NCI-H69 (cell line): Measurements from ENCODE around the gene BRIP1.
"Not testable (repeated sequence)": the region's sequence is repeated elsewhere in the genome, so short reads cannot be mapped to it uniquely, and the experiment has no call there.

ENCODE experiments used
- DNase-seq: peaks from one replicate; lab custom pipeline; 2025; lab: John Stamatoyannopoulos, UW

Gene BRIP1

DNA sequence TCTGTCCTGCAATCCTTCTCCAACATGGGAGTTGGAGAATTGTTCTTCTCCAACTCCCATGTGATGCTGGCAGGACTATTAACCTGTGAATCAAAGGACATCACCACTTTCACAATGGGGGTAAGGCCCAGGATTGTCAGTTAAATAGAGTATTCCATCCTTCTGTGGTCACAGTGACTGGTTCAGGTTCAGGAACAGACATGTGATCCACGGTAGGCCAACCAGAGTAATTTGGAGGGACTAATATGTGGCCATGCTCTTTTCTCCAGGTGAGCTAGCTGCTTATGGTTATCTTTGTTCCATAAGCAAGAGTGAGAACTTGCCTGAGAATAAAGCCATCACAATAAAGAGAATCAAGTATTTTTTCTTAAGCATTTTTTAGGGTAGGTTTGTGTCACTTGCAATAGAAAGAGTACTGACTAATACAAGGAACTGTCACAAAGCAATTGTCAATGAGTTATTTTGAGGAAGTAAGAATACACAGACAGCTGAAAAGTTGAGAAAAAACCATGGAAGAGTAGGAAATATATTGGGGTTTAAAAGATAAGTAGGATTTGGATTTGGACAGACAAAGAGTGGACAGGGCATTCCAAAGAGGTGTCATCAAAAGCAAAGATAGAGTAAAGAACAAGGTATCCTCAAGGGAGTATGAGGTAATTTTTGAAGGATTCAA lies 63.4 kb downstream of the BRIP1 start:
- DNase-seq, result no peak

DNA sequence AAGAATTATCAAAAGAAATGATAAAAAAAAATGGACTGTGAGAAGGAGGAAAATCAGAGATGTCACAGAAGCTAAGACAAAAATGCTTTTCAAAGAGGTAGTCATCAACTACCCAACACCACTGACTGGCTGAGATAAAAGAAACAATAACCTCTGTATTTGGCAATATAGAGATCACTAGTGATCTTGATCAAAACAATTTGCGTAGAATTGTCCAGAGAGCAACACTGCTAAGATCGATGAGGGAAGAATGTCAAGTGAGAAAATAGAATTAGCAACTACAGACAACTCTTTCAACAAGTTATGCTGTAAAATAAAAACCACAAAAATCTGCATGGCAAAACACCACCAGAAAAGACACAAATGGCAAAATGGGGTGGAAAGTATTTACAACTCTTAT lies 66.0 kb downstream of the BRIP1 start:
- no peak for DNase-seq

- DNase-seq, result no peak
Measured at GRCh38 chr17:61795546-61795945, 67.8 kb downstream of the BRIP1 start.

DNA sequence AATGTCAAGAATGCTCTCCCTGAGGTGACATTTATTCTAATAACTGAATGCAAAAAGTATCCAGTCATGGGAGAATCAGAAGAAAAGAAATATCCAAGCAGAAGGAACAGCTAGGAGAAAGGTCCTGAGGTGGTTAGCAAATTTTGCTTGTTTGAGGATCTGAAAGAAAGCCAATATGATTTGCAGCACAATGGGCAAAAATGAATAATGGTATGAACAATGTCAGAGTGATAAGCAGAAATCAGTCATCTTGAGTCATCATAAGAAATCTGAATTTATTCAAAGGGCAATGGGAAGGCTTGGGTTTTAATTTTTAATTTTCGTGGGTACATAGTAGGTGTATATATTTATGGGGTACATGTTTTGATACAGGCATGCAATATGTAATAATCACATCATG lies 68.5 kb downstream of the BRIP1 start:
- DNase-seq, result no peak

DNA sequence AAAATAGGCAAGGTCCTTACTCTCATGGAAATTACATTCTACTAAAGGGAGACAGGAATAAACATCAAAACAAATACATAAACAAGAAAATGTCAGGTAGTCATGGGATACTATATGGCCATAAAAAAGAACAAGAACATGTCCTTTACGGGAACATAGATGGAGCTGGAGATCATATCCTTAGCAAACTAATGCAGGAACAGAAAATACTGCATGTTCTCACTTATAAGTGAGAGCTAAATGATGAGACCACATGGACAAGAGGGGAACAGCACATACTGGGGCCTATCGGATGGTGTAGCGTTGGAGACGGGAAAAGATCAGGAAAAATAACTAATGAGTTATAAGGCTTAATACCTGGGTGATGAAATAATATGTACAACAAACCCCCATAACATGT lies 69.1 kb downstream of the BRIP1 start:
- DNase-seq, result no peak

DNA sequence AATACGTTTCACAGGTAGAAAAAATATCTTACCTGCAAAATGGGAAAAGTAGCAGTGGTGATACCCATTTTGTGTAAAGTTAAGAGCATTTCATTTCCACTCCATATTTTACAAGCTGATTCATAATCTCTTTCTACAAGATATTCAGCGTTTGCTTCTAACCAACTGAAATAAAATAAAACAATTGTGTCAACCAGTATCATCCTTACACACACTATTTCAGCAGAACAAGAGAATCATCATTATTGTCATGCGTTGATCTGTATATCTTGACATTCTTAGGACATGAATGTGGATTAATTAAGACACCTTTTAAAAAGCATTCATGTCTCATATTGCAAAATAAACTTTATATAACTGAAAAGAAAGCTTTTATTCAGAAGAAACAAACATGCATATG lies 69.8 kb downstream of the BRIP1 start:
- no peak for DNase-seq

- no peak for DNase-seq
Measured at GRCh38 chr17:61789872-61790271, 73.5 kb downstream of the BRIP1 start.

GRCh38 chr17:61786088-61786487 lies 77.2 kb downstream of the BRIP1 start:
- DNase-seq, result peak; percentile 24

DNA sequence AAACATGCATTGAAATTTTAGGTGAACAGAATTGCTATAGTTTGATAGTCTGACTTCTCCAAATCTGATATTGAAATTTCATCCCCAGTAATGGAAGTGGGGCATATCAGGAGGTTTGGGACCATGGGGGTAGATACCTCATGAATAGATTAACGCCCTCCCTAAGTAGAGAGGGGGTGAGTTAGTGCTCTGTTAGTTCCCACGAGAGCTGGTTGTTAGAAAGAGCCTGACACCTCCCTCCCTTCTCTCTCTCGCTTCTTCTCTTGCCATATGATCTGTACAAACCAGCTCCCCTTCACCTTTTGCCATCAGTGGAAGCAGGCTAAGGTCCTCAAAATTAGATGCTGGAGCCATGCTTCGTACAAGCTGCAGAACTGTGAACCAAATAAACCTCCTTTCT lies 78.8 kb downstream of the BRIP1 start:
- no peak for DNase-seq

DNA sequence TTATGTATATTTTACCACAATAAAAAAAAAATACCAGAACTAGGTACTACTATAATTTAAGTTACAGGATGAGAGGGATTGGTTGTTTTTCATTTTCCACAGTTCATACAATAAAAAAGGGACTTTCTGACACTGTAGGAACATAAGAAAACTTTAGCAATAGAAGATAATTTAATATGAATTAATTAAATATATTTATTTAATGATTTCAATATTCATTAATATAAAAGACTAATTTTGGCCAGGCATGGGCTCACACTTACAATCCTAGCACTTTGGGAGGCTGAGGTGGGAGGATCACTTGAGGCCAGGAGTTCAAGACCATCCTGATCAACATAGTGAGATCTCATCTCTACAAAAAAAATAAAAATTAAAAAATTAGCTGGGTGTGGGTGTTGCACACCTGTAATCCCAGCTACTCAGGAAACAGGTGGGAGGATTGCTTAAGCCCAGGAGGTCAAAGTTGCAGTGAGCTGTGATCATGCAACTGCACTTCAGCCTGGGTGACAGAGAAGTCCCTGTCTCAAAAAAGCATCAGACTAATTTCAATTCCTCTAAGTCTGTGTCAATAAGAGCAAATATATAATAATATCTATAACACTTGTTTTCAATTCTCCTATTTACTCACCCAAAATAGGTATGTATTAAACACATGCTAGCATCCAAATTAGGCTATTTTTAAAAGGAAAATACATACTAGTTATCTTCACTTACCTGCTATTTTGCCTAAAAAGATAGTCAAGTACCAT lies 79.6 kb downstream of the BRIP1 start:
- DNase-seq, result no peak

DNA sequence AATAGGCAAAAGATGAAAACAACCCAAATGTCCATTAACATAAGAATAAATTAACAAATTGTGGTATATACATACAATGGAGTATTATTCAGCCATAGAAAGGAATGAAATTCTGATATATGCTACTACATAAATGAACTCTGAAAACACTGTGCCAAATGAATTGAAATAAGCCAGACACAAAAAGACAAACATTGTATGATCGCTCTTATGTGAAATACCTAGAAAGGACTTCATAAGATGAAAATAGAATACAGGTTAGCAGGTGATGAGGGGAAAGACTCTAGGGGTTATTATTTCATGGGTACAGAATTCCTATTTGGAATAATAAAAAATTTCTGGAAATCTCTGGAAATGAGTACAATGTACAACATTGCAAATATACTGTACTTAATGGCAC lies 80.2 kb downstream of the BRIP1 start:
- no peak for DNase-seq

GRCh38 chr17:61782683-61783082 lies 80.6 kb downstream of the BRIP1 start:
- DNase-seq, result no peak

- no peak for DNase-seq
Measured at GRCh38 chr17:61775364-61775763, 88.0 kb downstream of the BRIP1 start.

GRCh38 chr17:61774724-61775123 lies 88.6 kb downstream of the BRIP1 start:
- no peak for DNase-seq

GRCh38 chr17:61774087-61774486 lies 89.2 kb downstream of the BRIP1 start:
- DNase-seq, result not testable (repeated sequence)

DNA sequence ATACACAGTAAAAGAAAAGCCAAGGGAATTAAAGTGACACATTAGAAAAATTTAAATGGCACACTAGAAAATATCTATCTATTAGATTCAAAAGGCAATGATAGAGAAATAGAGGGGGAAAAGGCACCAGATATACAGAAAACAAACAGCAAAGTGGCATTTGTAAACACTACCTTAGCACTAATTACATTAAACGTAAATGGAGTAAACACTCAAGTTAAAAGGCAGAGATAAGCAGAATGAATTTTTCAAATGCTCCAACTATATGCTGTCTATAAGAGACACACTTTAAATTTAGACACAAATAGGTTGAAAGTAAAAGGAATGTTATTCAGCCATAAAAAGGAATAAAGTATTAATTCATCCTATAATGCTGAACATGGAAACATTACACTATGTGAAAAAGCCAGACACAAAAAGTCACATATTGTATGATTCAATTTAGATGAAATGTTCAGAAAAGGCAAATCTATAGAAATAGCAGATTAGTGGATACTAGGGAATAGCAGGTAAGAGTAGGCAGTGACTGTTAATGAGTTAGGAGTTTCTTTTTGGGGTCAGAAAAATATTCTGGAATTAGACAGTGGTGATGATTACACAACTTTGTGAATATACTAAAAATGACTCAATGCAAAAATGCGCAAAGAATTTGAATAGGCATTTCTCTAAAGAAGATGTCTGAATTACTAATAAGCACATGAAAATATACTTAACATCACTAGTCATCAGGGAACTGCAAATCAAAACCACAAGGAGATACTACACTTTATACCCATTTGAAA lies 92.4 kb downstream of the BRIP1 start:
- DNase-seq, result no peak

DNA sequence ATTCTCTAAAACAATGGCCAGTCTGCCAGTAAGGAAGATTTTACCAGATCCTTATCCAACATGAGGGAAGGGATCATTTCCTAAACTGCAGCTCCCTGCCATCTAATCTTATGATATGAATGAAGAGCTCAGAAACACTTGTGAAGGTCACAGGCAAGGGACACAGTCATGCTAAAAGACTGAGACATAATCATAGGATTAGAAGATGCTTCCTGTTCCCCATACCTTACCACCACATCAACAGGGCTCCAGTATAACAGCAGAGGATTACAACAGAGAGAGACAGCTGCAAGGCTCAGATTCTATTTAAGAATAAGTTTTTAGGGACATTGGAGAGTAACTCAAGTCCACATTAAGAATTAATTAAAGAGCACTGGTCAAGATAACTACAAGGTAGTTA lies 93.3 kb downstream of the BRIP1 start:
- DNase-seq, result no peak

GRCh38 chr17:61768405-61768804 lies 94.9 kb downstream of the BRIP1 start:
- DNase-seq, result no peak

- no peak for DNase-seq
Measured at GRCh38 chr17:61766520-61766919, 96.8 kb downstream of the BRIP1 start.

DNA sequence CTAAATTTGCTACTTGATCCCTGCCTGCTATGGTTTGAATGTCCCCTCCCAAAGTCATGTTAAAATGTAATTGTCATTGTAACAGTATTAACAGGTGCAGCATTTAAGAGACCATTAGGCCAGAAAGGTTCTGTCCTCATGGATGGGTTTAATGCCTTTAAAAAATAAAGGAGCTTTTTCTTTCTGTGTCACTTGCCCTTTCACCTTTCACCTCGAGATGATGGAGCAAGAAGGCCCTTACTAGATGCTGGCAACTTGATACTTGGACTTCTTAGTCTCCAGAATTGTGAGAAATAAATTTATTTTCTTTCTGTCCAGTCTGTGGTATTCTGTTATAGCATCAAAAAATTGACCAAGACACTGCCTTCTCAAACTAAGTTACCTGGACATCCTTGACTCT lies 98.5 kb downstream of the BRIP1 start:
- no peak for DNase-seq

GRCh38 chr17:61761827-61762226 lies 101.5 kb downstream of the BRIP1 start:
- no peak for DNase-seq

DNA sequence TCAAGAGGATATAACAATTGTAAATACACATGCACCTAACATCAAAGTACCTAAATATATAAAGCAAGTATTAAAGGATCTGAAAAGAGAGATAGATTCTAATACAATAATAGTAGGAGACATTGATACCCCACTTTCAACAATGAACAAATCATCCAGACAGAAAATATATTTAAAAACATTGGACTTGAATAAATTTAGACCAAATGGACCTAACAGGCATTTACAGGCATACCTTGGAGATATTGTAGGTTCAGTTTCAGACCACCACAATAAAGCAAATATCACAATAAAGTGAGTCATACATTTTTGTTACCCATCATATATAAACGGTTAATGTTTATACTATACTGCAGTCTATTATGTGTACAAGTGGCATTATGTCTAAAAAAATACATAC lies 104.0 kb downstream of the BRIP1 start:
- DNase-seq, result no peak

DNA sequence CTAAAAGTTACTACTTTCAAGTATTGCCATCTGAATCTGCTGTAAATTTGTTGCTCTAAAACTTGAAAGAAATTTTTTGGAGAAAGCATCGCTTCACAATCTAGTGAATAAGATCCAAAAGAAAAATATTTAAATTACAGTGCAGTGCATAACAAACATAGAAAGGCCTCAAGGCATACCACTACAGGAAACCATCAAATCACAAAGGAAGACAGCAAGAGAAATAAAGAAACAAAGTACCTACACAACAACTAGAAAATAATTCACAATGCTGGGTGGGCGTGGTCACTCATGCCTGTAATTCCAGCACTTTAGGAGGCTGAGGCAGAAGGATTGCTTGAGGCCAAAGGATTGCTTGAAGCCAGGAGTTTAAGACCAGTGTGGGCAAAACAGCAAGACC lies 104.9 kb downstream of the BRIP1 start:
- DNase-seq, result no peak
